Cerebellar cortex (tissue), 1 donor: ENCODE results near the gene USP12.
A peak's percentile ranks its signal among the peaks of the same experiment; 100 is the strongest.

Source experiments
- DNase-seq: peaks from one replicate; pipeline ENCODE4 v3.0.0-alpha.2; 2015; ENCODE audit warnings: low spot score

Gene USP12

DNA sequence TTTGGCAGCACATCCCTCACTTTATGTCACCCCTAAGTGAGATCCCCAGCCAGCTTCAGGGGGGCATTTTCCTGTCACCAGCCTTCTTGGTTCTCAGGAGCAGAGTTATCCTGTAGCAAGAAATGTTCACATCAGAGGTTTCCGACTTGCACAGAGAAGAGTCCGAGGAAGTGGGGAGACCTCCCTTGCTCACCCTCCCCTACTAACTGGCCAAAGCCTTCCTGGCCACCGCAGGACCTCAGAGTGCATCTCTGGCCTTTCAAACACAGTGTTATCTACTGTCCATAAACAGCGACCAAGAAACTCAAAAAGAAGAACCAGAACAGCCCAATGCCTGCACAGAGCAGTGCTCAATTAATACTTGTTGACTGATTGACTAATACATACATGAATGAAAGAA is 134.4 kb downstream of the USP12 start:
- no peak for DNase-seq

DNA sequence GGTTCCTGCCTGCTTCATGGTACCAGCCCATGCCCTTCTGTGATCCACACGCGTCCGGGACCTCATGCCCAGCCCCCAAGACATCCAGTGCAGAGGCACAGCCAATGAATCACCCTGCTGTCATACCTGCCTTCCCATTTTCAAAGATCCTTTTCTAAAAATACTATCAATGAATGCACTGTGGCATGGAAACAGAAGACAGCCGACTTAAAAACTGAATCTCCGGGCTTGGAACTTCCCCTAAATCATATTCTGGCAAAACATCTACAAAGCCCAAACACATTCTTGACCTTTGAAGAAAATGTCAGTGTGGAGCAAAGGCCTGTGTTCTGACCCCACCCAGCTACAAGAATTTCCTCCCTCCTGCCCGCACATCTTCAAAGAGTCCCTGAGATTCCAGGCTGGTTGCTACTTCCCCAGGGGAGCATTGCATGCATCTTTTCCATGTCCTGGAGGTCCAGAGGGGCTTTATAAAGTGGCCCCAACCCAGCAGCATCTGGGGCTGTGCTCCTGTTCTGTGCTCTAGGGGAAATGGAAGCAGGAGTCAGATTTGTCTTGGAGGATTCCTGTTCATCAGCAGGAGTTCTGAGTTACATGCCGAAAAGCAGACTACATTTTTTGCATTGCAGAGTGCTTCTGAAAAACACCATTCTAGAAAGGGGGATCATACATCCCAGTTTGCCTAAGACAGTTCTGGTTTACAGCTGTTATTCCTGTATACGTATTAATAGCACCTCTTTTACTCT is 135.2 kb downstream of the USP12 start:
- DNase-seq = no peak

- no peak for DNase-seq
Measured at GRCh38 chr13:27035892-27036235, 135.7 kb downstream of the USP12 start.

DNA sequence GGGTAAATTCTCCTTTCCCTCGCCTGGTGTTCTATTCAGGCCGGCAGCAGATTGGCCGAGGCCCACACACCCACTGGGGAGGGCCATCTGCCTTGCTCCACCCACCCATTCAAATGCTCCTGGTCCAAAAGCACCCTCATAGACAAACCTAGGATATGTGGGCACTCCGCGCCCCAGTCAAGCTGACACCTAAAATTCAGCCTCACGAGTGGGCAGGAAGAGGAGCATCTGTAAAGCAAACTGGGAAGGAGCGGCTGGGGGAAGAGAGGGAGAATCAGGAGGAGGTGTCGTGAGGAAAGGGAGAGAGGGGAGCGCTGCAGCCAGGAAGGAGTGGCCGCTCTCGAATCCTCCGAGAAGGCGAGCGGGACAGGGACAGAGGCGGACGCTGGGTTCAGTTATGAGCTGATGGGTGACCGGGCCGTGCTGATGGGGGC is 136.9 kb downstream of the USP12 start:
- DNase-seq = peak; percentile 64

DNA sequence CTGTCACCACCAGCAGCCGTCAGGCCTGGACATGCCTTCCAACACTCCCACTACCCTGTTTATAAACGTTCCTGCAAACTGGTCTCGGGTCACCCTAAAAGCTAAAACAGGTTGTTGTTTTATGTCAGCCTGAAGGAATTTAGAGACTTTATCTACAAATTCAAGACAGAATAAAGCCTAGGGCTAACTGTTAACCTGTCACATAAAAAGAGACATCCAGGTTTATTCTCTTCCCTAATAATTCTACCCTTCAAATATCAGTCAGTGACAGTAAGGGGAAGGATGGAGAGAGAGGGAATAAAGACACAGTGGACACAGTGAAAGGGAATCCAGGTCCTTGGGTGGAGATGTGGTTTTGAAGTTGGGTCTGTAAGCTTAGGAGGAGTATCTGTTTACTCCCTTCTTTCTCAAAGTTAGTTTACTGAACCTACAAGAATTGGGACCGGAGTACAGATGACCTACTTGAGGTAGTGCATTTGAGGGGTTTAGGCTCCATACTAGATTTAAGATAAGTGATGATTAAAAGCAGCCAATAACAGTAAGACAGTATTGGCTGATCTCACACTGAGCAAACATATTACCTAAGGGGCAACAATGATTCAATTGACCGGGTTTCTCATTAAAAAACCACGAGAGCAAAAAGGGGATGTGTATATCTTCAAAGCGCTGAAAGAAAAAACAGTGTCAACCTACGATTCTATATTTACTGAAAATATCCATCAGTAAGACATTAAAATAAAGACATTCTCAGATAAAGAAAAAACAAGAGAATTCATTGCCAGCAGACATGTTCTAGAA is 142.7 kb downstream of the USP12 start:
- DNase-seq = no peak

- no peak for DNase-seq
Measured at GRCh38 chr13:27027086-27027667, 144.4 kb downstream of the USP12 start.

- no peak for DNase-seq
Measured at GRCh38 chr13:27026396-27026795, 145.2 kb downstream of the USP12 start.

DNA sequence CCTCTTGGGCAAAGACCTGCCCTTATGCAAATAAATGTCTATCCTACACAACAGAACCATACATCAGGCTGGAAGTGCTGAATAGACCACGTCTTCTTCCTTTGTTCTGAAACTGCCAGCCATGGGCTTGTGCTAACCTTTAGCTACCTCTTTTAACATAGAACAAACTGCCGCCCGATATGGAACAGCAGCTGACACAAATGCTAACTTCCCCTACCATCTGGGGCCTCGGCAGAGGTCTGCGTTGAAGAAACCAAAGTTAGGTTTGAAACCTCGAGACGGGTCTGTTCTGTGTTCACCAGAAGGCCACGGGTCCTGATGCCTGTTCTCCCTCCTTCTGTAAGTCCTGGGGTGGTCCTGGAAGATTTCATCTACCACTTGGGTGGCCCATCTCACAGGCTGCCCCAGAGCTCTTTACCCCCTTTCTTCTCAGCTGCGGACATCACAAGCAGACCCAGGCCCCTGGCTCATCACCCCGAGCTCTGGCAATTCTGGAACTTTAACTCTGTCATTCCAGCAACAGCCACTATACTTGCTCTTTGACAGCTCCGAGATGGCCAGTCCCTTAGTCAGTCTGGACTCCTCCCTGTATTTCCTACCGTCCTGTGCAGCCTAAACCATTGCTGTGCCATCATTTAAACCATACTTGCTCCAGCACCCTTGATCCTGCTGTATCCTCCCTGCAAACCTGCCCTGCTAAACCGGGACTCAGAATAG is 146.7 kb downstream of the USP12 start:
- DNase-seq = no peak

- no peak for DNase-seq
Measured at GRCh38 chr13:27024074-27024461, 147.5 kb downstream of the USP12 start.

DNA sequence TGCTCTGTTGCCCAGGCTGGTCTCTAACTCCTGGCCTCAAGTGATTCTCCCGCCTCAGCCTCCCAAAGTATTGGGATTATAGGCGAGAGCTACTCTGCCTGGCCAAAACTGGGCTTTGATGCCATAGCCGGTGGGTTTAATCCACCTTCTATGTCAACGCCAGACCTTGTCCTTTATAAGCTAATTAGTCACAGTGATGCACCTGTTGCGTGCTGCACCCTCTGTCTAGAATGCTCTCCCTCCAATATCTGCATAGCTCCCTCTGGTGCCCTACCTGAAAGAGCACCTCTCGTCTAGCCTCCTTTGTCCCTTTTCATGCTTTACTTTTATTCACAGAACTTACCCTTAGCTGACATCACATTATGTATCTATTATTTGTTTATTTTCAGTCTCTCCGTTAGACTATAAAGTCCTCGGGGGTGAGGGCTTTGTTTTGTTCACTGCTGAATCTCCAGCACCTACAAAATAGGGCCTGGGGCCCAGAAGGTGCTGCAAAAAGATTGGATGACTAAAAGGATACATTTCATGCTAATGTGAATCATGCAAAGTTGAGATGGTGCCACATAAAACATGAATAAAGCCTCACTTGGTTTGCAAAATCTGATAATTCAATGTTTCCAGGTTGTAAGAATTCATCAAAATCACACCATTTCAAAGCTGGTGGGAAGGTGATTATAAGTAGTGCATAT is 148.1 kb downstream of the USP12 start:
- no peak for DNase-seq

- no peak for DNase-seq
Measured at GRCh38 chr13:27022571-27023311, 148.9 kb downstream of the USP12 start.

DNA sequence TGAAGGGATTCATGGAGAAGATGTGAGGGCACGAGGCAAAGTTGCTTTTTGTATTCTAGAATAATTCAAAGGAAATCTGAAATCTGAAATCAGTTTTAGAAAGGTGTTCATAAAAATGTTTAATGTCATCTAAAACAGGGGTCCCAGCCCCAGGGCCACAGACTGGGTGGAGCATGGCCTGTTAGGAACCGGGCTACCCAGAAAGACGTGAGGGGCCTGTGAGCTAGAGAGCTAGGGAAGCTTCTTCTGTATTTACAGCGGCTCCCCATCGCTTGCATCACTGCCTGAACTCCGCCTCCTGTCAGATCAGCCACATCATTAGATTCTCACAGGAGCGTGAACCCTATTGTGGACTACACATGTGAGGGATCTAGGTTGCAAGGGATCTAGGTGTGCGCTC is 151.2 kb downstream of the USP12 start:
- no peak for DNase-seq

DNA sequence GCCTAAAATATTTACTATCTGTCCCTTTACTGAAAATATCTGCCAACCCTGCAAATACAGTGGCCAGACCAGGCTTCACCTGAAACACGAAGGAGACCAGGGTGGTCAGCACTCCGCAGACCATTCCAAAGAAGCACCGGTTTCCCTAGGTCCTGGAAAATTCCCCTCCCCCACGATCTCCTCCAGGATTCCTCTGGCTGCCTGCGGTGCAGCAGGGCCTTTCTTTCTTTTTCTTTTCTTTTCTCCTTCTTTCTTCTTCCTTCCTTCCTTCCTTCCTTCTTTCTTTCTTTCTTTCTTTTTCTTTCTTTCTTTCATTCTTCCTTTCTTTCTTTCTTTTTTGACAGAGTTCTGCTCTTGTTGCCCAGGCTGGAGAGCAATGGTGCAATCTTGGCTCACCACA is 152.7 kb downstream of the USP12 start:
- no peak for DNase-seq

GRCh38 chr13:27018344-27018861 is 153.2 kb downstream of the USP12 start:
- no peak for DNase-seq

DNA sequence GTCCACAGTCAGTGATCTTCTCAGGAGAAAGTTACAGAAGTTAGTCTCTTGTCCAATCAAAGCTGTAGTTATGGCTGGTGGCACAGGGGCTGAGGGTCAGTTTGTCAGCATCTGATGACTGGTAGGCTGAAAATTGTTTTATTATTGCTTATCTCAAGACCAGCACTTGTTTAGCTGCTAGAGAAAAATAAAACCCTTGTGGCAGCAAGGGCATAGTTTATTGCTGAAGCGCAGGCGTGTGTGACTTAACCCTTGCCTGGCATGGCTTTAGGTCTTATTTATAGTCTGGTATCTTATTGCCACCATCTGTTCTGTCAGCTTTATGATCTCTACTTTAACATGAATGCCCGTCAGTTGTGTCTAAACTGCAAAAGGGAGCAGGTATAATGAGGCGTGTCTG is 154.7 kb downstream of the USP12 start:
- no peak for DNase-seq
